HG02970 (cell line): ENCODE results near the gene RSBN1L.

Experiments
- ATAC-seq: cut with Tn5 transposase; IDR thresholded peaks from one replicate; pipeline ENCODE4 v1.9.1; 2021; ENCODE audit warnings: mild to moderate bottlenecking, moderate library complexity, moderate number of reproducible peaks; ENCODE audit not compliant: unreplicated experiment, low FRiP score

The RSBN1L gene

GRCh38 chr7:77799078-77799964 lies 103.1 kb downstream of the RSBN1L start:
- ATAC-seq, result no peak

GRCh38 chr7:77800158-77800557 lies 103.9 kb downstream of the RSBN1L start:
- no peak for ATAC-seq

GRCh38 chr7:77800730-77801129 lies 104.5 kb downstream of the RSBN1L start:
- ATAC-seq, result no peak

GRCh38 chr7:77802557-77803405 lies 106.5 kb downstream of the RSBN1L start:
- no peak for ATAC-seq

- ATAC-seq, result no peak
Observed at GRCh38 chr7:77806425-77806824, 110.2 kb downstream of the RSBN1L start.

- no peak for ATAC-seq
Observed at GRCh38 chr7:77808517-77808916, 112.3 kb downstream of the RSBN1L start.

GRCh38 chr7:77811516-77812289 lies 115.4 kb downstream of the RSBN1L start:
- no peak for ATAC-seq

DNA sequence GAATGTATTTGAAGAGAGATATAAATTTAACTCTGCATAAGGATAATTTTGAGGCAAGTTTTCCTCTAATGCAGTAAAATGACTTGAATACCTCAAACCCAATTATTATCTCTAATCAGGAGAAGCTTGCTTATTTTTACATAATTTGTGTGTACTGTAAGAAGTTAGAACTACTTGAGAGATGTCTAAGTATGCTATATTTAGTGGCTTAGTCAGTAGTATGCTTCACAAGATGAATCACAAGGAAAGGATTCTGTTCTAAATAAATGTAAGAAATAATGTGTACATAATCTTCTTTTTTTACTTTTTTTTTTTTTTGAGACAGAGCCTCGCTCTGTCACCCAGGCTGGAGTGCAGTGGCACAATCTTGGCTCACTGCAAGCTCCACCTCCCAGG lies 116.0 kb downstream of the RSBN1L start:
- no peak for ATAC-seq

- no peak for ATAC-seq
Observed at GRCh38 chr7:77813180-77813579, 116.9 kb downstream of the RSBN1L start.

DNA sequence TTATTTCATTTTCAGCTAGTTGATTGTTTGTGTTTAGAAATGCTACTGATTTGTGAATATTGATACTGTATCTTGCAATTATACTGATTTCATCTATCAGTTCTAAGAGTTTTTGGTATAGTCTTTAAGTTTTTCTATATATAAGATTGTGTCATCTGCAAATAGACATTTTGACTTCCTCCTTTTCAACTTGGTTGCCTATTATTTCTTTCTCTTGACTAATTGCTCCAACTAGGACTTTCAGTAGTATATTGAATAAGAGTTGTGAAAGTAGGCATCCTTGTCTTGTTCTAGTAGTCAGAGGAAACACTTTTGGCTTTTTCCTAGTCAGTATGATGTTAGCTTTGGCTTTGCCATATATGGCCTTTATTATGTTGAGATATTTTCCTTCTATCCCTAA lies 122.8 kb downstream of the RSBN1L start:
- ATAC-seq, result no peak

GRCh38 chr7:77820967-77821366 lies 124.7 kb downstream of the RSBN1L start:
- ATAC-seq, result no peak

DNA sequence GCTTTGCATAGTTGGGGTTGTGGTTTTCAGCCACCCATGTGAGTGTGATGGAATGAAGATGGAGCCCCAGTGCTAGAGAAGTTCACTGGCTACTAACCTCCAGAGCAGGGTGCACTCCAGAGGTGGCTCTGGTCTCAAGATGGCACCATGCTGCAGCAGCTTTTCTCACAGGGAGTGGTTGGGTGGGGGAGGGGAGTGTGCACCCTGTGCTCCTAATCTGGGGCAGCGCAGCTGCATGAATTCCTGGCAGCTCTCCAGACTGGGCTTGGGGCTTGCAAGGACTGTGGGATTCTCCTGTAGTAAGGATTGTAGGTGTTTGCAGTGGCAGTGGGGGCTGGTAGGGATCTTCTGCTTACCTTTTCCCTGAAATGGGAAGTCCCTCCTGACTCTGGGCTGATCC lies 126.0 kb downstream of the RSBN1L start:
- ATAC-seq, result no peak

GRCh38 chr7:77823787-77824186 lies 127.5 kb downstream of the RSBN1L start:
- ATAC-seq, result no peak

DNA sequence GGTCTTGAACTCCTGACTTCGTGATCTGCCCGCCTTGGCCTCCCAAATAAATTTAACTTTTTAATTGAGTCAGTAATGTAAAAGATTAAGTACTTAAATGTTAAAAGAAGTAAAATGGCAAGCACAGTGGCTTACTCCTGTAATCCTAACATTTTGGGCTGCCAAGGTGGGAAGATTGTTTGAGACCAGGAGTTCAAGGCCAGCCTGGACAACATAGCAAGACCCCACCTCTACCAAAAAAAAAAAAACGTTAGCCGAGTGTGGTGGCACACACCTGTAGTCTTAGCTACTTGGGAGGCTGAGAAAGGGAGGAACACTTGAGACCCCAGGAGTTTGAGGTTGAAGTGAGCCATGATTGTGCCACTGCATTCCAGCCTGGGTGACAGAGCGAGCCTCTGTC lies 128.4 kb downstream of the RSBN1L start:
- no peak for ATAC-seq

GRCh38 chr7:77825131-77825530 lies 128.9 kb downstream of the RSBN1L start:
- no peak for ATAC-seq

GRCh38 chr7:77826300-77826699 lies 130.0 kb downstream of the RSBN1L start:
- no peak for ATAC-seq

DNA sequence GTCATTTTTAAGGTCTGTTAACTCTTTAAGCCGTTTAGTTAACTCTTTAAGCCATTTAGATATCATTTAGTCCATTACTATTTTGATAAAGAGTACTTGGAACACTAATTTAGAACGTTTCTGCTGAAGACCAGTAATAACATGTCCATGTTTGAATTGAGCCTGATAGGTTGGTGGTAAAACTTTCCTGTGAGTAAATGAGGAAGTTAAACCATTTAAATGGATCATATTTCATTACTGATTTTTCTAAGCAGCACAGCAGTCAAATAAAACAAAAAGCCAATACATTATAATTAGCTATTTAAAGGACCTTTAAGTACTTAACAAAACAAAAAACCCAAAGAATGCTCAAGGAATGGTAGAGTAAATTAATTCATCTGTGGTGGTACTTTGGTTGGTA lies 131.7 kb downstream of the RSBN1L start:
- no peak for ATAC-seq

DNA sequence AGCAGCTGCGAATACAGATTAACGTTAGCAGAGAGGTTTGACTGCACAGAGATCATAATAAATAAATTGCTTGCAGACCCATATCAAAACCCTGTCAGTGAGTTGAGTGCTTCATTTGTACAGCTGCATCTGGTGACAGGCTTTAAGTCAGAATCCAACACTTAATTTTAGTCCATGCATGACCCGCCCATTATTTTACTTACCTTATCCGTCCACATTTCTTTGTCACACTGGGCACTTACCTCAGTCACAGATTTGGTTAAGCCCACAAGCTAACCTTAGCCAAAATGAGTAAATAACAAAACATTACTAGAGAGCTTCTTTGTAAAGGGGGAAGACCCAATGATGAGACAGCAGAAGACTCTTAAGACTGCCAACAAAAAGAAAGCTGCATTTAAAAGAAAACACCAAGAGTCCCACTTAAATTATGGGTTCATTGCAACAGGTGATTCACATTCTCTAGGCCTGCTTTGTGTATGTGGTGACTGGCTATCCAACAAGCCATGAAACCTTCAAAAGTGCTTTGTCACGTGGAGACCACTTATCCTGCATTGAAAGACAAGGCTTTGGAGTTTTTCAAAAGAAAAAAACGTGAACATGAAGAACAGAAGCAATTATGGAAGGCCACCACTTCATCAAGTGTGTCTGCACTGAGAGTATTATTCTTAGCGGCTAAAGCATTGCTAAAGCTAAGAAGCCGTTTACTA lies 134.5 kb downstream of the RSBN1L start:
- ATAC-seq, result no peak

GRCh38 chr7:77831481-77831880 lies 135.2 kb downstream of the RSBN1L start:
- no peak for ATAC-seq

DNA sequence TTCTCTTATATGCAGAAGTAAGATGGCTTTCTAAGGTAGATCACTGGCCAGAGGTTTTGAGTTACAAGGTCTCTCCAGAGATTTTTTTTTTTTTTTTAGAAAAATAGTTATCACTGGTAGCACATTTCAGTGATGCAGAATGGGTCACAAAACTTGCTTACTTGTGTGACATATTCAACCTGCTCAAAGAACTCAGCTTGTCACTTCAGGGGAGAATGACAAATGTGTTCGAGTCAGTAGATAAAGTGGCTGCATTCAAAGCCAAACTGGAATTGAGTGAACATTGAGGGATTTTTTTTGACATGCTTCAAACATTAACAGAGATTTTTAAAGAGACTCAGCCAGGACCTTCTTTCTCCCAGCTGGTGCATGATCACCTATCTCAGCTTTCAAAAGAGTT lies 135.7 kb downstream of the RSBN1L start:
- no peak for ATAC-seq
